ENCODE measurements around the gene RELB.

RELB gene

GRCh38 chr19:45075301-45076028 is 74.2 kb downstream of the RELB start:
- H3K4me1 ChIP-seq (ENCODE audit: insufficient read depth, low read length) = peaks cover 16% of the 10 kb centered on the region
- no peak overlapping the region for H3K4me3 ChIP-seq (ENCODE audit: low read depth in 1 of 2, low read length in 2 of 2)
- no peak overlapping the region for H3K4me2 ChIP-seq (ENCODE audit: insufficient read depth, low read length)
- H3K36me3 ChIP-seq (ENCODE audit: insufficient read depth, low read length) = peaks cover 8% of the 10 kb centered on the region
- H4K20me1 ChIP-seq (ENCODE audit: insufficient read depth, low read length) = peaks cover 9% of the 10 kb centered on the region; the same call in 1 of the 2 replicates
- ATAC-seq (ENCODE audit: insufficient read depth, low read depth) (no peak), DNase-seq (no peak)
- H3K27ac ChIP-seq (ENCODE audit: low read length) = no peak overlapping the region
- TF ChIP-seq, protein P1, sequence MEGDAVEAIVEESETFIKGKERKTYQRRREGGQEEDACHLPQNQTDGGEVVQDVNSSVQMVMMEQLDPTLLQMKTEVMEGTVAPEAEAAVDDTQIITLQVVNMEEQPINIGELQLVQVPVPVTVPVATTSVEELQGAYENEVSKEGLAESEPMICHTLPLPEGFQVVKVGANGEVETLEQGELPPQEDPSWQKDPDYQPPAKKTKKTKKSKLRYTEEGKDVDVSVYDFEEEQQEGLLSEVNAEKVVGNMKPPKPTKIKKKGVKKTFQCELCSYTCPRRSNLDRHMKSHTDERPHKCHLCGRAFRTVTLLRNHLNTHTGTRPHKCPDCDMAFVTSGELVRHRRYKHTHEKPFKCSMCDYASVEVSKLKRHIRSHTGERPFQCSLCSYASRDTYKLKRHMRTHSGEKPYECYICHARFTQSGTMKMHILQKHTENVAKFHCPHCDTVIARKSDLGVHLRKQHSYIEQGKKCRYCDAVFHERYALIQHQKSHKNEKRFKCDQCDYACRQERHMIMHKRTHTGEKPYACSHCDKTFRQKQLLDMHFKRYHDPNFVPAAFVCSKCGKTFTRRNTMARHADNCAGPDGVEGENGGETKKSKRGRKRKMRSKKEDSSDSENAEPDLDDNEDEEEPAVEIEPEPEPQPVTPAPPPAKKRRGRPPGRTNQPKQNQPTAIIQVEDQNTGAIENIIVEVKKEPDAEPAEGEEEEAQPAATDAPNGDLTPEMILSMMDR (IDR thresholded peaks at IDR 0.05; ENCODE audit: borderline replicate concordance, extremely low read depth, low read length, poor library complexity, severe bottlenecking) = no peak
- TF ChIP-seq EZH2 (IDR thresholded peaks at IDR 0.05; ENCODE audit: borderline replicate concordance, low read depth, low read length, severe bottlenecking) = no peak
- H3K9me3 ChIP-seq (ENCODE audit: insufficient read depth, low read length, severe bottlenecking) = no peaks in the 10 kb centered on the region
- H3K79me2 ChIP-seq (ENCODE audit: insufficient read depth, low read length) = peaks cover 14% of the 10 kb centered on the region
- no peak overlapping the region for H2AFZ ChIP-seq (ENCODE audit: low read depth, low read length)
- no peak overlapping the region for H3K9ac ChIP-seq (ENCODE audit: low read depth, low read length)
- H3K27me3 ChIP-seq (ENCODE audit: insufficient read depth, low read length, poor library complexity) = no peaks in the 10 kb centered on the region

GRCh38 chr19:45076029-45076850 is 75.0 kb downstream of the RELB start, which contains the start of gene ZNF296:
Gene ZNF296 (minus strand): TSS chr19:45076478. CDS start chr19:45076373, 105 bp downstream.
- H3K36me3 ChIP-seq (ENCODE audit: insufficient read depth, low read length) = peaks cover under 1% of the 10 kb centered on the region; the same call in 1 of the 2 replicates
- H4K20me1 ChIP-seq (ENCODE audit: insufficient read depth, low read length) = peaks cover 8% of the 10 kb centered on the region; the same call in 1 of the 2 replicates
- H3K9me3 ChIP-seq (ENCODE audit: insufficient read depth, low read length, severe bottlenecking) = no peaks in the 10 kb centered on the region
- no peaks in the 10 kb centered on the region for H3K27me3 ChIP-seq (ENCODE audit: insufficient read depth, low read length, poor library complexity)
- H3K4me2 ChIP-seq (ENCODE audit: insufficient read depth, low read length) = no peak within 1 kb of the TSS
- H3K4me1 ChIP-seq (ENCODE audit: insufficient read depth, low read length) = peaks cover 23% of the 10 kb centered on the region
- no peak within 1 kb of the TSS for H3K9ac ChIP-seq (ENCODE audit: low read depth, low read length)
- TF ChIP-seq EZH2 (IDR thresholded peaks at IDR 0.05; ENCODE audit: borderline replicate concordance, low read depth, low read length, severe bottlenecking) = no peak
- TF ChIP-seq, protein P1 (IDR thresholded peaks at IDR 0.05; ENCODE audit: borderline replicate concordance, extremely low read depth, low read length, poor library complexity, severe bottlenecking) = no peak
- H3K79me2 ChIP-seq (ENCODE audit: insufficient read depth, low read length) = peaks cover 22% of the 10 kb centered on the region
- DNase-seq = no peak
- H3K27ac ChIP-seq (ENCODE audit: low read length) = no peak within 1 kb of the TSS
- H2AFZ ChIP-seq (ENCODE audit: low read depth, low read length) = peak within 1 kb of the TSS; percentile 40
- no peak for ATAC-seq (ENCODE audit: insufficient read depth, low read depth)
- no peak within 1 kb of the TSS for H3K4me3 ChIP-seq (ENCODE audit: low read depth in 1 of 2, low read length in 2 of 2)

DNA sequence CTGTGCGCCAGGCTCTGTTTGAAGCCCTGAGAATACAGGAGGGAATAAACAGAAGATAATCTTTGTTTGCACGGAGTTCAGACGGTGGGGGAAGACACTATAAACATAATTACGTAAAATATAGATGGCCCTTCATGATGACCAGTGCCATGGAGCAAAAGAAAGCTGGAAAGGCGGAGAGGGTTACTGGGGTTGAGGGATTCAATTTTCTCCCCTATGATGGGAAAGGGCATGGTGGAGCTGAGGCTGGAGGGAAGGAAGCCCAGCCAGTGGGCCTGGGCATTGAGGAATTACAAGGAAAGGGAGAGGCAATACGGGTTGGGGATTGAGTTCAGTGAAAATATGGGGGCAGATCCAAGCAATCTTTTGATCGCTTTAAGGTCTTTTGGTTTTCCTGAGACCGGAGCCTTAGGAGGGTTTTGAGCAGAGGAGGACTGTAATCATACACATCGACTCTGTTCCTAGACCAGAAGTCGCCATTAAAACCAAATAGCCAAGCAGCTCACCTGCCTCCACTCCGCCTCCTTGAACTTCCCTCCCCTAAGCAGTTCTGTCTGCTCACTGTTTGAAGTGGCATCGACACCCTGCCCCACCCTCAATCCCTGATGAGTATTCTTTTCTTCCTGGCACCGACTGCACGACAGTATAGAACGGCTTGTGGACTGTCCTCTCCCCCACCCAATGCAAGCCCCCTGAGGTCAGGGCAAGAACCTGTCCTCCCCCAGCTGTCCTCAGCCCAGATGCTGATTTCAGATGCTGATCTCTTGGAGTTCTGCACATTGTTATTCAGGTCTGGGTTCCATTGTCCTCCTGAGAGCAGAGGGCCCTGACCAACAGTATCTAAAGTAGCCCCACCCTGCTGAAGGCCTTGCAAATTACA is 75.8 kb downstream of the RELB start:
- Histone ChIP-seq H3K9ac (ENCODE audit: low read depth, low read length) (no peak overlapping the region), H3K27me3 (ENCODE audit: insufficient read depth, low read length, poor library complexity) (no peaks in the 10 kb centered on the region), H3K4me3 (ENCODE audit: low read depth in 1 of 2, low read length in 2 of 2) (no peak overlapping the region), H2AFZ (ENCODE audit: low read depth, low read length) (peak overlapping the region; percentile 40), H3K36me3 (ENCODE audit: insufficient read depth, low read length) (peaks cover 7% of the 10 kb centered on the region), H3K79me2 (ENCODE audit: insufficient read depth, low read length) (peaks cover 30% of the 10 kb centered on the region), H3K9me3 (ENCODE audit: insufficient read depth, low read length, severe bottlenecking) (no peaks in the 10 kb centered on the region), H3K4me1 (ENCODE audit: insufficient read depth, low read length) (peaks cover 26% of the 10 kb centered on the region), H3K4me2 (ENCODE audit: insufficient read depth, low read length) (no peak overlapping the region), H4K20me1 (ENCODE audit: insufficient read depth, low read length) (peaks cover 10% of the 10 kb centered on the region), H3K27ac (ENCODE audit: low read length) (no peak overlapping the region)
- ATAC-seq (ENCODE audit: insufficient read depth, low read depth) = no peak
- DNase-seq = no peak
- TF ChIP-seq EZH2 (IDR thresholded peaks at IDR 0.05; ENCODE audit: borderline replicate concordance, low read depth, low read length, severe bottlenecking) = no peak
- TF ChIP-seq, protein P1 (IDR thresholded peaks at IDR 0.05; ENCODE audit: borderline replicate concordance, extremely low read depth, low read length, poor library complexity, severe bottlenecking) = no peak
